HG02642 (cell line): Measurements from ENCODE around the gene DYRK1A.

Source experiments
- ATAC-seq: cut with Tn5 transposase; IDR thresholded peaks from one replicate; pipeline ENCODE4 v1.9.1; 2021; ENCODE audit warnings: mild to moderate bottlenecking; ENCODE audit not compliant: unreplicated experiment, poor library complexity

Gene DYRK1A

DNA sequence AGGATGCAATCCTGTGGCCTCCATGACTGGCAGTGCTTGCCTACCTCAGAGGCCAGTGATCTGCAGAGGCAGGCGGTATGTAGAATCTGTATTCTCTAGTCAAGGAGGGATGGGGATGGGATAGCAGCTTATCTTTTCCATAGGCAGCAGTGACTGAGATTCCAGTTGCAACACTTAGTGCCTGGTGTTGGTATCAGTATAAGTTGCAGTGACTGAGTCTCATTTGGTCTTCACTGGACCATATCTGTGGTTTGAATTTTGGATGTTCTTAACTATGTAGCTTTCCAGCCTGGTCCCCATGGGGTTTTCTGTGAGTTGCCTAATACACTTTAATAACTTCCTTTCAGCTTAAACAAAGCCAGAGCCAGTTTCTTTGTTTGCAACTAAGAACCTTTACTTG, 16.5 kb downstream of the DYRK1A start:
- ATAC-seq, result no peak

DNA sequence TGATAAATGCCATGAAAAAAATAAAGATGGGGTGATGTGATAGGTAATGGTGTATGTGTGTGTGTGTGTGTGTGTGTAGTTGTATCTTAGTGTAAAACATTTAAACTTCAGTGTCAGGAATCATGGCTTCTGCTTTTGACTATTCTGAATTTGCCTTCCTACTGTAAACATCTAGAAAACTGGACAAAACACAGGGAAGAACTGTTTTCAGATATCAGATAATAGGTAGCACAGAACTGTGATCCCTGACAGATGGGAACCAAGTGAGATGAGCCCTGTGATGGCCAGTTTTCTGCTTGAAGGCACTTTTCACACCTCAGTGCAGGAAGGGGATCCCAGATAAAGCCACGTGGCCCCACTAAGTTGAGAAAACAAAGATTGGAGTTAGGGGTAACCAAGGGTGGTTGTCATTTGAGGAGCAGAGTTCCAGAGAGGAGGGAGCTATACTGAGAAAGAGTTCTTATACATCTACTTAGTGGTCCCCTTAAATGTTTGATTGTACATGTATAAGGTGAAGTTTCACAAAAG, 17.3 kb downstream of the DYRK1A start:
- no peak for ATAC-seq

DNA sequence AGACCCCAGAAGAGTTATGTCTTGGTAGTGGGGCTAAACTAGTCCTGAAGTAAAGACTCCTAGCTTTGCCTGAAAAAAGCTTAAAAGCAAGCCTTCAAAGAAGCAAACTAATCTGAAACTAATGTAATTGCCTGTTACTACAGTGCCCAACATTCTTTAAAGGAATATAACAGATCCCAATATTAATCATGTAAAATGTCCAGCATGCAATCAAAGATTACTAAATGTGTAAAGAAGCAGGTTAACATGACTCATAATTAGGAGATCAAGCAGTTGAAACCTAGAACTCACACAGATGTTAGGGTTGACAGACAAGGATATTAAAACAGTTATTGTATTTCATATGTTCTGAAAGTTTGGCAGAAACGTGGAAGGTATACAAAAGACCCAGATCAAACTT, 17.8 kb downstream of the DYRK1A start:
- no peak for ATAC-seq

DNA sequence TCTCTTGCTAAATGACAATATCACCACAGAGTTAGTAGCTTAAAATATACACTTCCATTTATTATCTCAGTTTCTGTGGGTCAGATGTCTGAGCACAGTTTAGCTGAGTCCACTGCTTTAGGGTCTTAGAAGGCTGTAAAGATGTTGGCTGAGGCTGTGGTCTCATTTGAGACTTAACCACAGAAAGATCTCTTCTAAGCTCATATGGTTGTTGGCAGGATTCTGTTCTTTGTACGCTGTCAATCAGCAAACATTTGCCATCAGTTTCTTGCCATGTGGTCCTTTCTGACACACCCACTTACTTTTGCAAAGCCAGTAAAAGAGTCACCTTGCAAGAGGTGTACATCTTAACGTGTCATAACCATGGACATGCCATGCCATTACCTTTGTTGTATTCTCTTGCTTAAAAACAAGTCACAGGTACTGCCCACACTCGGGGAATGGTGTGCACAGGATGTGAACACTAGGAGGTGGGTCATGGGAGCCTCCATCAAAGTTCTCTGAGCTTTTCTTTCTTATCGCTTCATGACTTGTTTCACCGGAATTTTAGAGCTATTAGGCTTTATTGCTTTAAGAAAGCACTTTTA, 18.7 kb downstream of the DYRK1A start:
- no peak for ATAC-seq

DNA sequence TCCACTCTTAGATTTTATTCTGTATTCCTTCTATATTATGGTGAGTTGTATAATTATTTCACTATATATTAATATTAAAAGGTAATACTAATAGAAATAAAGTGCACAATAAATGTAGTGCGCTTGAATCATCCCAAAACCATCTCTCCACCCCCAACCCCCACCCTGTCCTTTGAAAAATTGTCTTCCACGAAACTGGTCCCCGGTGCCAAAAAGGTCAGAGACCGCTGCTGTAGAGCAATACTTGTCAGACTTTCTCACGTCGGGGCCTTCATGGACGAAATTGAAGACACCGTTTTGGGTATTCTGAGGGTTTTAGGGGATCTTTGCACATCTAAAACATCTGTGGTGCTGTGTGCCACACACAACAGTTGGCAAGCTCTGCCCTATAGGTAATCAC, 19.6 kb downstream of the DYRK1A start:
- no peak for ATAC-seq

DNA sequence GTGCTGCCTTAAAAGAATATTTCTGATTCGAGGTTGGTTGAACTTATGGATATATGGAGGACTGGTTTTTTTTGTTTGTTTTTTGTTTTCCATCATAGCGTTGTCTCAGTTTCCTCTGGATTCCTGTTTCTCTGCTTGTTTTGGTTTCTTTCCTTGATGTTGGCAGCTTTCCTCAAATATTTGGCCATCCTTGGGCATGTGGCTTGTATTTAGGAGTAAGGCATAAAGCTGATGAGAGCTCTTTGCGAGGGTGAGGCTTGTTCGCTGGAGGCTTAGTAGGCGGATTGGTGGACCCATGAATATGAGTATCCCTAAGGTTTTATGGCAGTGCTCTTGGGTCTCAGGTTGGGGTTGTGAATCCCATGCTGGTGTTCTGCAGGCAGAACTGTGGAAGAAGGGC, 22.9 kb downstream of the DYRK1A start:
- no peak for ATAC-seq

DNA sequence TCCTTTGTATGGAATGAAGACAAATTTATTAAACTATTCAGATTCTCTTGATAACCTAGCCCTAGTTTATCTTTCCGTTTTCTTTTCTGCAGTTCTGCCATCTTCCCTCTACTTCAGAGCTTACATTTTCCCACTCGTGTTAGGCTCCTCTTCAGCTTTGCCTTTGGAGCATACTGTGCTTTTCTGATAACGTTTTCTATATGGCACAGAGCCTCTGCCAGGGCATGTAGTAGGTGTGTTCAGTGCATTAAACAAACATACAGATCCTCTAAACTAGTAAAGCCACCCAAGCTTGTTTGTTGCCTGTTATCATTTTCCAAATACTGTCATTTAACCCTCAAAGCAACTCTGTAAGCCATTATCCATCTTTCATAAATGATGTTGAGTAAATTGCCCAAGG, 25.1 kb downstream of the DYRK1A start:
- ATAC-seq, result no peak

DNA sequence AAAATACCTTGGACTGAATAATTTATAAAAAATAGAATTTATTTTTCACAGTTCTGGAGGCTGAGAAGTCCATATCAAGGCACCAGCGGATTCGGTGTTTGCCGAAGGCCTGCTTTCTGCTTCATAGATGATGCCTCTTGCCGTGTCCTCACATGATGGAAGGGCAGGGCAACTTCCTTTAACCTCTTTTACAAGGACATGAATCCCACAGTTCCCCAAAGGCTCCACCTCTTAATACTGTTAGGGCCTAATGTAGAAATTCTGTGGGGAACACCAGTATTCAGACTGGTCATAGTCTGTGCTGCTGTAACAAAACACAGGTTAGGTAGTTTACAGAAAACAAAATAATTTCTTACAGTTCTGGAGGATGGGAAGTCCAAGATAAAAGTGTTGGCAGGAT, 25.9 kb downstream of the DYRK1A start:
- no peak for ATAC-seq

DNA sequence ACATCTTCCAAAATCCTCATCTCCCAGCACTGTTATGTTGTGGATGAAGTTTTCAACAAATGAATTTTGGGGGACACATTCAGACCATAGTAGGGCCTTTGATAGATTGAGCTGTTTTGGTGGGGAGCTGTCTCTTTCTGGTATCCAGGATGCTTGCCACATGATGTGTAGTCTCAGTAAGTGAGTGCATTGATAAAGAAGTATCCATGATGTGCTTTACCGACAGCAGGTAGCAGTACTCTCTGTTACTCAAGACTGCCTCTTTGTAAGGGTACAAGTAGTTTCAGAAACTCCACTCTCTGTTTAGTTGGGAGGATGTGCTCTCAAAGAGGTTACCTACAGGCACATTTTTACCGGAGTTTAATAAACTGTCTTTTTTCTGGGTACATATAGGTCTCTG, 26.5 kb downstream of the DYRK1A start:
- ATAC-seq, result no peak

DNA sequence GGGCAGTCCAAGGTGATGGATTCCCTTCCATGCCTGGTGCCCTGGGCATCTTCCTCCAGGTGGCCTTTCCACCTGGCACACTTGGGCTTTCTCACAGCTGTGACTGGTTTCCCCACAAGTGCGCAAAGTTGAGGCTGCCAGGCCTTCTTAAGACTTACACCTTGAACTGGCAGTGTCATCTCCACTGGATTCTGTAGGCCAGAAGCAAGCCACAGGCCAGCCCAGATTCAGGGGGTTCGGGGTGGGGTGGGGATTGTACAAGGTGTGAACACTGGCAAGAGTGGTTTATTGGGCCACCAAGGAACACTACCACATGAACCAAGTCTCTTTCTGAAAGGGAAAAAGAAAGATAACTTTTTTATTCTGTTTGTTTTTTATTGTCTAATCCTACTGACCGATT, 27.2 kb downstream of the DYRK1A start:
- no peak for ATAC-seq

DNA sequence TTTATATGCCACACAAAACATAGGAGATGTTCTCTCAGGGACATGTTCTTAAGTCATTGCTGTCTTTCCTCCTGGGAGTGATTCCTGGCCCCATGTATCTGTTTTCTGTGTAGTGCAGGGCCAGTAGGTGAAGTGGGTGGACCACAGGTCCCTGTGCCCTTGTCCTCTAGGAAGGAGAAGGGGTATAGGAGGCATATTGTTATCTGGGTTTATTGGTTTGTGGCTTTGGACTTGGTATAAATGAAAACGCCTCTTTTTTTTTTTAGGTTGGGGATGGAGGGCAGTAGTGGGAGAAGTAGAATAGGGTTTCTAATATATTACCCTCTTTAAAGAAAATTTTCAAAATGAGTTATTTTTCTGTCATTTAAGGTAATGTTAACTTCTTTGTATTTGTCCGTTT, 29.4 kb downstream of the DYRK1A start:
- no peak for ATAC-seq

DNA sequence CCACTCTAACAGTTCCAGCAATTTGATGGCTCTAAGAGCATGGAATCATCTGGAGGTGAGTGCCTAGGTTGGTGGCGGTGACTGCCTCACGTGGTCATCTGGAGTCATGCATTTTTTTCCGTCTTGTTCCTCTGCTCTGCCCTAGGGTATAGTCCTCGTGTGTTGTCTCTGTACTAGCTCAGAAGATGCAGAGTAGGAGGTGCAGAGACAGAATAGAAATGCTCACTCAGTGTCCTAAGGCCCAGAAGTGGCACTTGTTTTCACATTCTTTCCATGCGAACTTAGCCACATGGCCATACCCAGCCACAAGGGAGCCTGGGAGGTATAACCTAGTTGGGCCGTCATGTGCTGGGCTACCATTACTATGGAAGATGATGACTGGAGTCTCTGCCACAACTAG, 30.3 kb downstream of the DYRK1A start:
- no peak for ATAC-seq

DNA sequence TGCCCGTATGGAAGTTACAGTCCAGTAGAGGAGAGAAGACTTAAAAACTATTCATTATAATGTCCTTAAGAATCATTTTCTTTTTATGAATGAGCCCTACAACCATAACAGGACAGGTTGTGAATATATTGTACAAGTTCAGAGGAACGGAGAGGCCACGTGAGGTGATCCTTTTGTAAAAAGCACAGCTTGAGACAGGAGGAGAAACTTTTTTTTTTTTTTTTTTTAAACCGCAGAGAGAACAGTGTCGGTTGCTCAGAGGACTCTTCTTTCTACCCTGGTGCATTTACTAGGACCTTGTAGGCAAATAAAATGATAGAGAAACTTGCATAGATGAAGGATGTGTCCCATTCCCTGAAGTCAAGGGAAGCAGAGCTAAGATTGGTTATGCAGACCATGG, 32.1 kb downstream of the DYRK1A start:
- ATAC-seq, result no peak

DNA sequence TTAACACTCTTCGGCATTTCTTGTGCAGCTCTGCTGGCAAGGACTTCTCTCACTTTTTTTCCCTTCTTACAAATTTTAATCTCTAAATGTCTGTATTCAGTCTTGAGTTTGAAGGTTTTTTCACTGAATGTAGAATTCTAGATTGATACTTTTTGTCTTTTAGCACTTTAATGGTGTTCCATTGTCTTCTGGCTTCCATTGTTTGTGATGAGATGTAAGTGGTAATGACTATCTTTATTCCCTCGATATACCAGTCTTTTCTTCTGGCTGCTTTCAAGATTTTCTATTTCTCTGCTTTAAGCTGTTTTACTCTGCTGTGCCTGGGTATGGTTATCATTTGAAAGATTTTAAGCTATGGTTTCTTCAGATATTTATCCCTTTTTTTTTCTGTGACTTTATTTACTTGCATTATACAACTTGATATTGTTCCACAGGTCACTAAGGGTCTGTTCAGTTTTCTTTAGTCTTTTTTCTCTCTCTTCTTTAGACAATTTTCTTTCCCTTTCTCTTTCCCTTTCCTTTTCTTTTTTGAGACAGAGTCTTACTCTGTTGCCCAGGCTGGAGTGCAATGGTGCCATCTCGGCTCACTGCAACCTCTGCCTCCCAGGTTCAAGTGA, 35.8 kb downstream of the DYRK1A start:
- ATAC-seq, result no peak

DNA sequence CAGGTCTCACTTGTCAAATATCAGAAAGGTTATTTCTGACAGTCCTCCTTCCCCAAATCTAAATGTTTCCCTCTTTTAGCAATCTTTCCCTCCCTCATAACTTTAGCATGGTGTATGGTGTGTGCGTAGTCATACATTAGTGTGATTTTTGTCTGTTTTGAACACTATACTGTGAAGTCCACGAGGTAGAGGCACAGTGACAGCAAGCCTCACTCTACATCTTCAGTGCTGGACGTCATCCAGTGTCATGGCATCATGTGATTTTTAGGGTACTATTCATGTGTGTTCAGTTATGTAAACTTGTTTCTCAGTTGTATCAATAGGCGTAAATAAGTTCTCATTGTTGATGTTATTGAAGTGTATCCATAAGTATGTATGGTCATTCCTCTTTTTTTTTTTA, 39.1 kb downstream of the DYRK1A start:
- no peak for ATAC-seq

DNA sequence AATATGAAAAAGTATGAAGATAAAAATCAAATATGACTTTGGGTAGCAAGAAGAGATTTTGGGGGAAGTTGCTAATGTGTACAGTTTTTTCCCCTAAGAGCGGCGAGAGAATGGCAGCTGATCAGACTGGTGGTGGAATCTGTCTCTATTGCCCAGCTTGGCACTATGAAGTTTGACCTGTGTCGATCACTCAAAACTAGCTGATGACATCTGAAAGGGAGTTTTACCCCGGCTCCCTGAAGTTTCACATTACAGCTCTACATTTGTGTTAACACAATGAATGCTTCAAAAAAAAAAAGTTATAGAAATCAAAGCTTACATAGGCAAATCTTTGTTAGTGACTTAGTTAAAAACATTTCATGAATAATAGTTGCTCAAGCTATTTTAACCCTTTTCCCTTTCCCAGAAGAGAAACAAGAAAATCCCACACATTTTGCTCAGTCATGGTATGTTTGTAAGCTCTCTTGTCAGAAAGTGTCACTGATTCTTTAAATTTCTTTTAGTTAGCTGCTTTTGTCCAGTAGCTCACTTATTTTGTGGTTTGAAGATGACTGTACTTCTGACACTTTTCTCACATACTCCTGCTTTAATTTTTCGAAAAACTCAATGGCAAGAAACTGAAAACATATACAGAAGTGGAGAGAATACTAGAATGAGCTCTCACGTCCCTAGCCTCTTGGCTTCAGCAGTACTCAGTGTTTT, 41.3 kb downstream of the DYRK1A start:
- ATAC-seq, result peak; percentile 57

DNA sequence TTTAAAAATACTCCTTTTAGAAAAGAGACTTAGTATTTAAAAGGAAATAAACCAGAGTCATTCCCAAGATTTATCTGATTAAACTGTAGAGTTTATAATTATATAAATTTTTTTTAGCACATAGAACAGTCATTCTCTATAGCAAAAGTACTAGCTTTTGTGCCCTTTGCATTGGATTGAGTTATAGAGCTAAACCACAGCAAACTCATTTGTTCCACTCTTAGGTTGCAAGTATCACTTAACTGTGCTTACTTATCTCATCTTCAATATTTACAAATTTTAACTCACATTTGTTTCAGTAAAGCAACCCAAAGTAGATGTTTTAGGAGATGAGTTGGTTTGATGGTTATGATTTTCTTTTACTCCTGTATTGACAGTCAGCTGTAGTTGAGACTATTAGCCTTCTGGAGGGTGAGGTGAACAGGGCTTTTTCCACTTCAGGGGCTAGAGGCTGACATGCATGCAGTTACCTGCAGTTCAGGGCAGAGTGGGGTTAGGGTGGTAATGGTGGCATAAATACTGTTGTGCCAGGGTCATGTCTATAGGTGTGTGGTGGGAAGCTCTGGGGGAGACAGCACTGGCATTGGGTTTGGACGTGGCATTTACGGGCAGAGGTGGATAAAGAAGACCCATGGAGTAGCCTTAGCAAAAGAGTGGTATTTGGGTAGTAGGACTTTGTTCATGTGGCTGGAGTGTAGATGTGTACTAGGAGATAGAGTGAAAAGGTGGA, 42.1 kb downstream of the DYRK1A start:
- ATAC-seq, result no peak

DNA sequence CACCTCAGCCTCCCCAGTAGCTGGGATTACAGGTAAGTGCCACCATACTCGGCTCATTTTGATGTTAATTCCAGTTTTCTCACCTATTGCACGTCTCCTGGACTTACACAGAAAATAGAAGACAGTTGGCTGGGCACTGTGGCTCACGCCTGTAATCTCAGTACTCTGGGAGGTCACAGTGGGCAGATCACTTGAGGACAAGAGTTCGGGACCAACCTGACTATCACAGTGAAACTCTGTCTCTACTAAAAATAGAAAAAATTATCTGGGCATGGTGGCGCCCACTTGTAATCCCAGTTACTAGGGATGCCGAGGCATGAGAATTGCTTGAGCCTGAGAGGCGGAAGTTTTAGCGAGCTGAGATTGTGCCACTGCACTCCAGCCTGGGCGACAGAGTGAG, 44.1 kb downstream of the DYRK1A start:
- no peak for ATAC-seq

DNA sequence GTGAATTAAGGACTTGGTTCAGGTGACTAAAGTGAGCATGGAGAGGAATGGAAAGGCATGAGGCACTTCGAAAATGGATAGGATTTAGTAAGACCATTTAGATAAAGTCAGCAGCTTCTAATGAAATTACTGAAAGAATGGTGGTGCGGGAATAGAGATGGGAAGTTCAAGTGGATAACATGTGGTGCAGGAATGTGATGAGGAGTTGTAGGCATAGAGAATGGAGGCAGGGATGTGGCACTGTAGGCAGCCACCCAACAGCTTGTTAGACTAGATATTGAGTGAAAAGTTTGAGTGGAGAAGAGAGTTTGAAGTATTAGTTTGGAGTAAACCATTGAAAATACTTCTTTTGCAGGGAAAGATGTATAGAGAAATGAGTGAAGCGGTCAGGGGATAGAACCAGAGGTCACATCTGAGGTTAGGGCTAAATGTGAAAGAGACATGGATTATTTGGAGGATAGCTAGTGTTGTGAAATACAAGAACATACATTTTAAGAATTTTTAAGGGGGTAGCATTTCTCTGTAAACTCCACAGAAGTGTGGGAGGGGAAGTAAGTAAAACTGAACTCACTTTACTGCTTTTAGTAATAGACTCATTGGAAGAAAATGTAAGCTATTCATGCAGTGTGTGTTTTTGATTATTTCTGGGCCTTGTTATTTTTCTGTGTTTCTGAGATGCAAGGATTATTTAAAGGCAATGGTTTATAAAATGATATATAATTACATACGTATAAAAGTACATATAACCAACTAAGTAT, 46.2 kb downstream of the DYRK1A start:
- ATAC-seq, result no peak

DNA sequence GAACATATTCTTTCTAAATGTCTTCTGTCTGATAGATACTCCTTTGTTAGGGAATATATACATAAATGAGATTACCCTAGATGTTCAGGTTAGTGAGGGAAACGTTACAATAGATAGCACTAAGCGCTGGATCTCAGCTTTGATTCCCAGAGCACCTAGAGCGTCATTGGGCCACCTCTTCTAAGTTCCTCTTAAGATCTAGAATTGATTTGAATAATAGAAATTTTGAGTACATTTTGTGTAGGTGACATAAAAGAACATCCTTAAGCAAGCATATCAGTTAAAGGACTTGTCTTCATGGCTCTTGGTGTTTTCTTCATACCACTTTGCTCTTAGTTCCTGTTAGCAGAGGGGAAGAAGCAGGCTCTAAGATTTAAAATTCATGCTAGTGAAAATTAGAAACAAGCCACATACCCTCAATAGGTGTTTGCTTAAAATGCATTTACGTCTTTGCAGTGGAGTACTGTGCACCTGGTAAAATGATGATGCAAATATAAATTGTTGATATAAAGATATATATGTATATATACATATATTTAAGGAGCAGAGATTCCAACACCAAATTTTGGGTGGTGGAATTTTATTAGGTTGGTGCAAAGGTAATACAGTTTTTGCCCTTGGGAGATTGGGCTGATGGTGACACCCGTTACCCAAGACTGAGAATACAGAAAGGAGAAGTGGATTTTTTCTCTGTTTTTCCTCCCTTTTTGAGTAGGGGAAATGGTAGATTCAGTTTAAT, 47.1 kb downstream of the DYRK1A start:
- no peak for ATAC-seq
